ENCODE data around the gene FAM83E. TPM values are rescaled to one million over a fixed set of nuclear protein-coding genes. Genes with fewer than 3 reads are reported as not detected.

The FAM83E gene
- total and polyA plus RNA-seq, 10 of the 15 experiments (the other 5 are each of a cell fraction or from before 2014, with no cell fraction given), result 0.14 to 2.5 (median 0.33) TPM; not detected in 4

DNA sequence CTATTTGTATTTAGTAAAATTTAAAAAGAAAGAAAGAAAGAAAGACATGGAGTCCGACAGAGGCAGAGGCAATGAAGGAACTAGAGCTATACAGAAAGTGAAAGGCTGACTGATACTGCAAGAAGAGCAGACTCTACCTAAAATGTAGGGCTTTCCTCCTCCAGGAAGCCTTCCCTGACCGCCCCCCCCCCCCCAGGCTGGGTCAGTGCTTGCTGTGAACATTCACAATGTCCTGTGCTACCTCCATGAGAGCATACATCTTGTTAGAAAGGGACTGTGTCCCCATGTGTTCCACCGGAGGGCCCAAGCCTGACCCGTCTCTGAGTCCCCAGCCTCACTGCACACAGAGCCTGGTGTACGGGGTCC, 36.8 kb upstream of the FAM83E start:
- Histone ChIP-seq H3K27ac (ENCODE audit: control insufficient read depth, insufficient read depth) (no peak overlapping the region), H3K9ac (ENCODE audit: control insufficient read depth, insufficient read depth, low read length) (no peak overlapping the region), H3K9me3 (replicated peaks; ENCODE audit: control insufficient read depth, insufficient read depth, low read length) (no peaks in the 10 kb centered on the region), H2AFZ (ENCODE audit: control insufficient read depth, low read depth, low read length) (peak overlapping the region; percentile 16; the same call in 1 of the 2 replicates), H3K27me3 (replicated peaks in 1 of 2; ENCODE audit: control insufficient read depth in 2 of 2, insufficient read depth in 2 of 2, low read length in 1 of 2) (no peaks in the 10 kb centered on the region), H3K36me3 (ENCODE audit: control insufficient read depth in 2 of 2, insufficient read depth in 2 of 2, low read length in 1 of 2) (no peaks in the 10 kb centered on the region), H3K4me1 (ENCODE audit: control insufficient read depth, insufficient read depth, low read length) (peaks cover 15% of the 10 kb centered on the region), H3K4me2 (ENCODE audit: control insufficient read depth, insufficient read depth) (no peak overlapping the region), H3K79me2 (ENCODE audit: control insufficient read depth, insufficient read depth, low read length) (no peaks in the 10 kb centered on the region), H4K20me1 (ENCODE audit: control insufficient read depth, insufficient read depth) (no peaks in the 10 kb centered on the region), H3K4me3 (no peak overlapping the region)
- ChIA-PET SMC1A (ENCODE audit: uncharacterized antibody, unreplicated experiment) (interaction anchor here (1.5 kb wide), 1 partner anchor 144 kb away, joined by 4 read pairs; no protein-coding TSS in a partner anchor), CTCF (interaction anchor here (0.8 to 1.5 kb wide), 4 partner anchors 24 to 342 kb away, joined by 3 to 5 read pairs (median 3); partner anchors contain the start of gene RUVBL2), RAD21 (ENCODE audit: unreplicated experiment) (no interaction called here), POLR2A (no interaction called here)
- no peak for FAIRE-seq
- ATAC-seq, result peak; percentile 31
- BruUV-seq (replicated peaks), result no TSS peak
- intact Hi-C loops (cut with micrococcal nuclease; ENCODE audit: unreplicated experiment), result no loop called here
- WGBS (ENCODE audit: insufficient coverage, insufficient replicate concordance, low lambda C conversion rate, missing lambda C conversion rate), result 53% methylated on average over 5 of the region's 5 CpGs
- no peak for DNase-seq (ENCODE audit: low read depth, low spot score)
- in situ Hi-C loops (cut with MboI), result no loop called here
- TF ChIP-seq, protein P1, sequence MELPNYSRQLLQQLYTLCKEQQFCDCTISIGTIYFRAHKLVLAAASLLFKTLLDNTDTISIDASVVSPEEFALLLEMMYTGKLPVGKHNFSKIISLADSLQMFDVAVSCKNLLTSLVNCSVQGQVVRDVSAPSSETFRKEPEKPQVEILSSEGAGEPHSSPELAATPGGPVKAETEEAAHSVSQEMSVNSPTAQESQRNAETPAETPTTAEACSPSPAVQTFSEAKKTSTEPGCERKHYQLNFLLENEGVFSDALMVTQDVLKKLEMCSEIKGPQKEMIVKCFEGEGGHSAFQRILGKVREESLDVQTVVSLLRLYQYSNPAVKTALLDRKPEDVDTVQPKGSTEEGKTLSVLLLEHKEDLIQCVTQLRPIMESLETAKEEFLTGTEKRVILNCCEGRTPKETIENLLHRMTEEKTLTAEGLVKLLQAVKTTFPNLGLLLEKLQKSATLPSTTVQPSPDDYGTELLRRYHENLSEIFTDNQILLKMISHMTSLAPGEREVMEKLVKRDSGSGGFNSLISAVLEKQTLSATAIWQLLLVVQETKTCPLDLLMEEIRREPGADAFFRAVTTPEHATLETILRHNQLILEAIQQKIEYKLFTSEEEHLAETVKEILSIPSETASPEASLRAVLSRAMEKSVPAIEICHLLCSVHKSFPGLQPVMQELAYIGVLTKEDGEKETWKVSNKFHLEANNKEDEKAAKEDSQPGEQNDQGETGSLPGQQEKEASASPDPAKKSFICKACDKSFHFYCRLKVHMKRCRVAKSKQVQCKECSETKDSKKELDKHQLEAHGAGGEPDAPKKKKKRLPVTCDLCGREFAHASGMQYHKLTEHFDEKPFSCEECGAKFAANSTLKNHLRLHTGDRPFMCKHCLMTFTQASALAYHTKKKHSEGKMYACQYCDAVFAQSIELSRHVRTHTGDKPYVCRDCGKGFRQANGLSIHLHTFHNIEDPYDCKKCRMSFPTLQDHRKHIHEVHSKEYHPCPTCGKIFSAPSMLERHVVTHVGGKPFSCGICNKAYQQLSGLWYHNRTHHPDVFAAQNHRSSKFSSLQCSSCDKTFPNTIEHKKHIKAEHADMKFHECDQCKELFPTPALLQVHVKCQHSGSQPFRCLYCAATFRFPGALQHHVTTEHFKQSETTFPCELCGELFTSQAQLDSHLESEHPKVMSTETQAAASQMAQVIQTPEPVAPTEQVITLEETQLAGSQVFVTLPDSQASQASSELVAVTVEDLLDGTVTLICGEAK (IDR thresholded peaks at IDR 0.05; ENCODE audit: borderline replicate concordance), result no peak
- TF ChIP-seq NFYB (IDR thresholded peaks at IDR 0.05; ENCODE audit: insufficient read depth, low read depth, low read length), result no peak
- TF ChIP-seq SIX5 (IDR thresholded peaks at IDR 0.05; ENCODE audit: low read depth, low read length, severe bottlenecking), result no peak
- TF ChIP-seq, protein P2, sequence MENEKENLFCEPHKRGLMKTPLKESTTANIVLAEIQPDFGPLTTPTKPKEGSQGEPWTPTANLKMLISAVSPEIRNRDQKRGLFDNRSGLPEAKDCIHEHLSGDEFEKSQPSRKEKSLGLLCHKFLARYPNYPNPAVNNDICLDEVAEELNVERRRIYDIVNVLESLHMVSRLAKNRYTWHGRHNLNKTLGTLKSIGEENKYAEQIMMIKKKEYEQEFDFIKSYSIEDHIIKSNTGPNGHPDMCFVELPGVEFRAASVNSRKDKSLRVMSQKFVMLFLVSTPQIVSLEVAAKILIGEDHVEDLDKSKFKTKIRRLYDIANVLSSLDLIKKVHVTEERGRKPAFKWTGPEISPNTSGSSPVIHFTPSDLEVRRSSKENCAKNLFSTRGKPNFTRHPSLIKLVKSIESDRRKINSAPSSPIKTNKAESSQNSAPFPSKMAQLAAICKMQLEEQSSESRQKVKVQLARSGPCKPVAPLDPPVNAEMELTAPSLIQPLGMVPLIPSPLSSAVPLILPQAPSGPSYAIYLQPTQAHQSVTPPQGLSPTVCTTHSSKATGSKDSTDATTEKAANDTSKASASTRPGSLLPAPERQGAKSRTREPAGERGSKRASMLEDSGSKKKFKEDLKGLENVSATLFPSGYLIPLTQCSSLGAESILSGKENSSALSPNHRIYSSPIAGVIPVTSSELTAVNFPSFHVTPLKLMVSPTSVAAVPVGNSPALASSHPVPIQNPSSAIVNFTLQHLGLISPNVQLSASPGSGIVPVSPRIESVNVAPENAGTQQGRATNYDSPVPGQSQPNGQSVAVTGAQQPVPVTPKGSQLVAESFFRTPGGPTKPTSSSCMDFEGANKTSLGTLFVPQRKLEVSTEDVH (IDR thresholded peaks at IDR 0.05; ENCODE audit: low read depth, partially characterized antibody), result no peak
- no peak for TF ChIP-seq CHD2 (IDR thresholded peaks at IDR 0.05; ENCODE audit: borderline replicate concordance, low read depth, low read length)
- no peak for TF ChIP-seq FOXK2 (IDR thresholded peaks at IDR 0.05)
- no peak for TF ChIP-seq IKZF1 (conservative IDR thresholded peaks at IDR 0.05)
- TF ChIP-seq NFIC (IDR thresholded peaks at IDR 0.05; ENCODE audit: low read depth, low read length), result no peak
- TF ChIP-seq, protein P3, sequence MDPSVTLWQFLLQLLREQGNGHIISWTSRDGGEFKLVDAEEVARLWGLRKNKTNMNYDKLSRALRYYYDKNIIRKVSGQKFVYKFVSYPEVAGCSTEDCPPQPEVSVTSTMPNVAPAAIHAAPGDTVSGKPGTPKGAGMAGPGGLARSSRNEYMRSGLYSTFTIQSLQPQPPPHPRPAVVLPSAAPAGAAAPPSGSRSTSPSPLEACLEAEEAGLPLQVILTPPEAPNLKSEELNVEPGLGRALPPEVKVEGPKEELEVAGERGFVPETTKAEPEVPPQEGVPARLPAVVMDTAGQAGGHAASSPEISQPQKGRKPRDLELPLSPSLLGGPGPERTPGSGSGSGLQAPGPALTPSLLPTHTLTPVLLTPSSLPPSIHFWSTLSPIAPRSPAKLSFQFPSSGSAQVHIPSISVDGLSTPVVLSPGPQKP (IDR thresholded peaks at IDR 0.05; ENCODE audit: low read depth, low read length), result no peak
- TF ChIP-seq EED (IDR thresholded peaks at IDR 0.05; ENCODE audit: low read depth), result no peak
- TF ChIP-seq, protein P4, sequence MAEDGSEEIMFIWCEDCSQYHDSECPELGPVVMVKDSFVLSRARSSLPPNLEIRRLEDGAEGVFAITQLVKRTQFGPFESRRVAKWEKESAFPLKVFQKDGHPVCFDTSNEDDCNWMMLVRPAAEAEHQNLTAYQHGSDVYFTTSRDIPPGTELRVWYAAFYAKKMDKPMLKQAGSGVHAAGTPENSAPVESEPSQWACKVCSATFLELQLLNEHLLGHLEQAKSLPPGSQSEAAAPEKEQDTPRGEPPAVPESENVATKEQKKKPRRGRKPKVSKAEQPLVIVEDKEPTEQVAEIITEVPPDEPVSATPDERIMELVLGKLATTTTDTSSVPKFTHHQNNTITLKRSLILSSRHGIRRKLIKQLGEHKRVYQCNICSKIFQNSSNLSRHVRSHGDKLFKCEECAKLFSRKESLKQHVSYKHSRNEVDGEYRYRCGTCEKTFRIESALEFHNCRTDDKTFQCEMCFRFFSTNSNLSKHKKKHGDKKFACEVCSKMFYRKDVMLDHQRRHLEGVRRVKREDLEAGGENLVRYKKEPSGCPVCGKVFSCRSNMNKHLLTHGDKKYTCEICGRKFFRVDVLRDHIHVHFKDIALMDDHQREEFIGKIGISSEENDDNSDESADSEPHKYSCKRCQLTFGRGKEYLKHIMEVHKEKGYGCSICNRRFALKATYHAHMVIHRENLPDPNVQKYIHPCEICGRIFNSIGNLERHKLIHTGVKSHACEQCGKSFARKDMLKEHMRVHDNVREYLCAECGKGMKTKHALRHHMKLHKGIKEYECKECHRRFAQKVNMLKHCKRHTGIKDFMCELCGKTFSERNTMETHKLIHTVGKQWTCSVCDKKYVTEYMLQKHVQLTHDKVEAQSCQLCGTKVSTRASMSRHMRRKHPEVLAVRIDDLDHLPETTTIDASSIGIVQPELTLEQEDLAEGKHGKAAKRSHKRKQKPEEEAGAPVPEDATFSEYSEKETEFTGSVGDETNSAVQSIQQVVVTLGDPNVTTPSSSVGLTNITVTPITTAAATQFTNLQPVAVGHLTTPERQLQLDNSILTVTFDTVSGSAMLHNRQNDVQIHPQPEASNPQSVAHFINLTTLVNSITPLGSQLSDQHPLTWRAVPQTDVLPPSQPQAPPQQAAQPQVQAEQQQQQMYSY (CRISPR knock-in tag; IDR thresholded peaks at IDR 0.05), result no peak
- TF ChIP-seq TCF7 (IDR thresholded peaks at IDR 0.05; ENCODE audit: borderline replicate concordance), result no peak
- no peak for TF ChIP-seq STAT1 (conservative IDR thresholded peaks at IDR 0.05)

Data from GM12878 (cell line).